Fibroblast of the conjunctiva (primary cell): Measurements from ENCODE around the gene TLR9.
"Not testable (repeated sequence)": the region's sequence is repeated elsewhere in the genome, so short reads cannot be mapped to it uniquely, and the experiment has no call there.

Source experiments
- DNase-seq: peaks from one replicate; pipeline ENCODE4 v3.0.0-alpha.2; 2010; ENCODE audit warnings: low read depth

TLR9 gene, protein sequence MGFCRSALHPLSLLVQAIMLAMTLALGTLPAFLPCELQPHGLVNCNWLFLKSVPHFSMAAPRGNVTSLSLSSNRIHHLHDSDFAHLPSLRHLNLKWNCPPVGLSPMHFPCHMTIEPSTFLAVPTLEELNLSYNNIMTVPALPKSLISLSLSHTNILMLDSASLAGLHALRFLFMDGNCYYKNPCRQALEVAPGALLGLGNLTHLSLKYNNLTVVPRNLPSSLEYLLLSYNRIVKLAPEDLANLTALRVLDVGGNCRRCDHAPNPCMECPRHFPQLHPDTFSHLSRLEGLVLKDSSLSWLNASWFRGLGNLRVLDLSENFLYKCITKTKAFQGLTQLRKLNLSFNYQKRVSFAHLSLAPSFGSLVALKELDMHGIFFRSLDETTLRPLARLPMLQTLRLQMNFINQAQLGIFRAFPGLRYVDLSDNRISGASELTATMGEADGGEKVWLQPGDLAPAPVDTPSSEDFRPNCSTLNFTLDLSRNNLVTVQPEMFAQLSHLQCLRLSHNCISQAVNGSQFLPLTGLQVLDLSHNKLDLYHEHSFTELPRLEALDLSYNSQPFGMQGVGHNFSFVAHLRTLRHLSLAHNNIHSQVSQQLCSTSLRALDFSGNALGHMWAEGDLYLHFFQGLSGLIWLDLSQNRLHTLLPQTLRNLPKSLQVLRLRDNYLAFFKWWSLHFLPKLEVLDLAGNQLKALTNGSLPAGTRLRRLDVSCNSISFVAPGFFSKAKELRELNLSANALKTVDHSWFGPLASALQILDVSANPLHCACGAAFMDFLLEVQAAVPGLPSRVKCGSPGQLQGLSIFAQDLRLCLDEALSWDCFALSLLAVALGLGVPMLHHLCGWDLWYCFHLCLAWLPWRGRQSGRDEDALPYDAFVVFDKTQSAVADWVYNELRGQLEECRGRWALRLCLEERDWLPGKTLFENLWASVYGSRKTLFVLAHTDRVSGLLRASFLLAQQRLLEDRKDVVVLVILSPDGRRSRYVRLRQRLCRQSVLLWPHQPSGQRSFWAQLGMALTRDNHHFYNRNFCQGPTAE

DNA sequence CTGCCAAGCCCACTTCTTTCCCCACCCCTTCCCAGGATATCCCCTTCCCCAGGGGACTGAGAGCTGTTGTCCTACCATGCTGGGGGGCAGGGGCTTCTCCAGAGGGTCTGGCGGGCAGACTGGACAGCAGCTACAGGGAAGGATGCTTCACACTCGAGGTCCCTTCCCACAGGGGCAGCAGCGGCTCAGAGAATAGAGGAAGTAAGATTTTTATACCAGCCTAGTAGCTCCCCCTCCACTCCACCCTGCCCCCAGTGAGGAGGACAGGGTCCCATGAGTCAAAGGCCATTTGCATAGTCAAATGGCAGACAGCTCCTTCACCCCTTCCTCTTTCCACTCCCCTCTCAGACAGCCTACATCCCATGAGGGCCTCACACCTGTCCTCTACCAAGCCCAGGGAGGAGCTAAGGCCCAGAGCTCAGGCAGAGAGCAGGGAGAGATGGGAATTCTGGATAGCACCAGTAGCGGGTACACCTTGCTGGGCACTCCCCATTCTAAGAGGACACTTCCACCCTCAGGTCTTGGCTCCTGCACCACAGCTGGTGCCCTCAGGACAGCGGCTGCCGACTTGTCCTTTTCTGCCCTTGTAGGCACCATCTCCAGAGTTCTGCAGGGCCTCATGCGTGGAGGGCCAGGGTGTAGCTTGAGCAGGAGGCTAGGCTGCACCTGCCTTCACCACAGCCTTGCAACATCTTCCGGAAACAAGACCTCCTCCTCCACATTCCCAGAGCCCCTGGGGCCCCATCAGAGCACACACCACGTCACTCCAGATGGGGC lies at the start of gene TLR9:
Gene TLR9, minus strand, starts transcription at position 194 of the 777 bp plus-strand sequence. Its CDS starts 116 bp downstream, at position 78.
- no peak for DNase-seq

DNA sequence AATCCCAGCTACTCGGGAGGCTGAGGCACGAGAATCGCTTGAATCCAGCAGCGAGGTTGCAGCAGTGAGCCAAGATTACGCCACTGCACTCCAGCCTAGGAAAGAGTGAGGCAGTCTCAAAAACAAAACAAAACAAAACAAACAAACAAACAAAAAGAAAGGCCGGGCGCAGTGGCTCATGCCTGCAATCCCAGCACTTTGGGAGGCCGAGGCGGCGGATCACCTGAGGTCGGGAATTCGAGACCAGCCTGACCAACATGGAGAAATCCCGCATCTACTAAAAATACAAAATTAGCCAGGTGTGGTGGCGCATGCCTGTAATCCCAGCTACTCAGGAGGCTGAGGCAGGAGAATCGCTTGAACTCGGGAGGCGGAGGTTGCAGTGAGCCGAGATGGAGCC lies 49.3 kb upstream of the TLR9 start:
- not testable (repeated sequence) for DNase-seq

DNA sequence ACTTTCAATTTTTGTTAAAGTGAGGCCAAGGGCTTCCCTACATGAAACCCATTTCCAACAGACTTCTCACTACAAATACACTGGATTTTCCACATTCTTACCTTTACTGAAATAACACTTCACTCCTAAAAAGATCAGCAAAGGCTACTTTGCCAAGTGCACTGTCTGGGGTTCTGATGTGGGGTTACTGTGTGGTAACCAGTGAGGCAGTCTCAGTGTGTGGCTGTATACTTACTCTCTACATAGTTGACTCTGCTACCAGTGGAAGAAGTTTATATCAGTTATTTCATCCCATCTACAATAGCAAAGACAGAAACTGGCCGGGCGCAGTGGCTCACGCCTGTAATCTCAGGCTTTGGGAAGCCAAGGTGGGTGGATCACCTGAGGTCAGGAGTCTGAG lies 47.4 kb upstream of the TLR9 start:
- DNase-seq: no peak

DNA sequence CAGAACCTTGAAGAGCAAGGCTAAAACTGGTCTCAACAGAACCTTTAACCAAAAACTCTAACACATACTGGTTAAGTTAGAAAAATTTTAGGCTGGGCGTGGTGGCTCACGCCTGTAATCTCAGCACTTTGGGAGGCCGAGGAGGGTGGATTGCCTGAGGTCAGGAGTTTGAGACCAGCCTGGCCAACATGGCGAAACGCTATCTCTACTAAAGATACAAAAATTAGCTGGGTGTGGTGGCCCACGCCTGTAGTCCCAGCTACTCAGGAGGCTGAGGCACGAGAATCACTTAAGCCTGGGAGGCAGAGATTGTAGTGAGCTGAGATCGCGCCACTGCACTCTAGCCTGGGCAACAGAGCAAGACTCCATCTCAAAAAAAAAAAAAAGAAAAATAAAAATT lies 46.7 kb upstream of the TLR9 start:
- not testable (repeated sequence) for DNase-seq

DNA sequence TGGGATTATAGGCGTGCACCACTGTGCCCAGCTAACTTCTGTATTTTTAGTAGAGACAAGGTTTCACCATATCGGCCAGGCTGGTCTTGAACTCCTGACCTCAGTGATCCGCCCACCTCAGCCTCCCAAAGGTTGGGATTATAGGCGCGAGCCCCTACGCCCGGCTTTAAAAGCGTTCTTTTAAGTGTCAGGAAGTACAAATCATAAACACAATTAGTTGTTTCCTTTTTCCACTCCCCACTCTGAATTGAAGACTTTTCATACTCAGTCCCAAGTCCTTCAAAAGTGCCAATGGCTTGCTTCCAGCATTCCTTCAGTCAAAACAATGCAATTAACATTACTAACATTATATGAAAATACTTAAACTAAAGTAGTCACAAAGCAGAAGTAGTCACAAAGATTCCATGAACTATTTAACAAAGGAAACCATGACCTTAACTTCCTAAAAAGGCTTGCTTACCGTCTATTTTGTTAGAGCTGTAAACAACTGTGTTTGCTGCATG lies 44.9 kb upstream of the TLR9 start:
- DNase-seq: no peak

DNA sequence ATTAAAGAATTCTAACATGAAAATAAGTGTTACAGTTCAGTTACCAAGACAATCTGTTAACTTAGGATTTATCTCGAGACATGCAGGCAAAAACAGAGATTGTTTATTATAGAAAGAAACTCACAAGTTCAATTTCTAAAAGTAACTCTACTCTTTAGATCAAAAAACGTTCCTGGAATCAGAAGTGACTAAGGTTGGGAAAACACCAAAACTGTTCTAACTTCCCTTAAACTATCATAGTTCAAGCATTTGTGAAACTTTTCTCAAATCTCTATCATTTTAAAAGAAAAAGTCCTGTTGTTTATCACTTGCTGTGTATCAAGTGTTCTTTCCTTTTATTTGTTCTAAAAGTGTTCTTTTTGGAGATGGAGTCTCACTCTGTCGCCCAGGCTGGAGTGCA lies 44.3 kb upstream of the TLR9 start:
- no peak for DNase-seq

DNA sequence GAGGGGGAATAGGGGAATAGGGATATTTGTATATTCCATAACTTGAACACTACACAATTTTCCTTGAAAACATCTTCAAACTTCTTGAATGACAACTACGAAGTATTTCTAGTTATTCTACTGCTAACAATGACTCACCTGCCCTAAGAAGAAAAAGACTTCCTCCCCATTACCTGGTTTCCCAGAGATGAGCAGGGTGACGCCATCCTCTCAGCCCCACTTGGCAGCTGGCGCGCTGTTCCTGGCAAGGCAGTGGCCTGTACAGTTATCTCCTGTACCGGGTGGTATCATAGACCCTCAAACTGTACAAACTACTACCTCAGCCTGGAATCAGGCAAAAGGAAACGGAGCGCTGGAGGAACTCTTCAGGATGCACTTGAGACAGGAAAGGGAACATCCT lies 42.6 kb upstream of the TLR9 start:
- no peak for DNase-seq

DNA sequence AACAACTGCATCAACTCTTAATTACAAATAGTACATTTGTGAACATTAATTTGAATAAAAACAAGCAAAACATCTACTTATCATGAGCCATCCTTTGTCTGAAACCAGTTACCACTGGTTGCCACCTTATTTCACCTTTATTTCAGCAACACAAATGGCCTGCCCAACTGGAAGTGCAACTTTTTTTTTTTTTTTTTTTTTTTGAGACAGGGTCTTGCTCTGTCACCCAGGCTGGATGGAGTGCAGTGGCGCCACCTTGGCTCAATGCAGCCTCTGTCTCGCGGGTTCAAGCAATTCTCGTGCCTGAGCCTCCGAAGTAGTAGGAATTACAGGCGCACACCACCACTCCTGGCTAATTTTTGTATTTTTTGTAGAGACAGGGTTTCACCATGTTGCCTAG lies 39.9 kb upstream of the TLR9 start:
- DNase-seq: no peak

DNA sequence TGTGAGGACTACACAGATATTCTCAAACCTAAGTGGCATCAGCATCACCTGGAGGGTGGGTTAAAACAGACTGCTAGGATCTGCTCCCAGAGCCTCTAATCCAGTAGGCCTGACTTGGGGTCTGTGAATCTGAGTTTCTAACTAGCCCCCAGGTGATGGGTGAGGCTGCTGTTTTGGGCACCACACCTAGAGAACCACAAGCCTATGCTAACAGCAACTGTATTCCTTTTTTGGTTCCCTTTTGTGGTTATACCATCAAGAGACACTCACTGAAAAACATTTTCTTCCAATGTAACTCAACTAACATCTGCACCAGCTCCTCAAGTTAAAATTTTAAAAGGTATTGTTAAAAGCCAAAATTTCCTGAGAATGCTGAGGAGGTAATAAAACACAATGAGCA lies 37.0 kb upstream of the TLR9 start:
- no peak for DNase-seq

DNA sequence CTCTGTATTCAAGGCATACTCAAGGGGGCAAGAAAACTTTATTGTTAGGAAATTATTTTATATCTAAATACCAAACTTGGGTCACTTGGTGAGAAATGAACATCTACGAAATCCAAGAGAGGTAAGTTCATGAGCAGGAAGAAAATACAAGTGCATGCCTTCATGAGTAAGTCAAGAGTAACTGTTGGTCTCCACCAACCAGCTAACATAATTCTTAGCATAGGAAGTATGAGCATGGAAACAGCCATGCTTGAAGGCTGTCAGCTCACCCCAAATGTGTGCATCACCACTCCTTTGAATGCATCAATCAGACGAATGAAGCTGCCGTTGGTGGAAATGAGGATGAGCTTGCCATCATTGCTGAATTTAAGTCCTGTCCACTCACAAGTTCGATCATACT lies 34.0 kb upstream of the TLR9 start:
- DNase-seq: no peak

DNA sequence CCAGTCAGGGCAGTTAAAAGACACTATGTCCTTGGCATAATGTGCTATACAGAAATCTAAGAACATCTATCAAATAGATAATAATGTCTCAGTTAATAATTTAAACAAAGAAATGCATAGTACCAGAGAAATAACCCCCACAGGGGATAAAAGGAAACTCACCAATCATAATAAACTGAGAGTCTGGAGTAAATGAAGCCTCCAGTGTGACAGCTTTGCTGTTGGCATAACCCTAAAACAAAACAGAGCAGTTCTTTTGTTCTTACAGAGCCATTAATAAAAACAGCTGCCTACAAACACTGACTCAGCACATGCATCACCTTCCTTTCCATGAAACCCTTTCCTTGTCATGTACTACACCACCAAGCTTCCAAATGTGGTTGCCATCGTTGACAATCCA lies 33.6 kb upstream of the TLR9 start:
- no peak for DNase-seq

DNA sequence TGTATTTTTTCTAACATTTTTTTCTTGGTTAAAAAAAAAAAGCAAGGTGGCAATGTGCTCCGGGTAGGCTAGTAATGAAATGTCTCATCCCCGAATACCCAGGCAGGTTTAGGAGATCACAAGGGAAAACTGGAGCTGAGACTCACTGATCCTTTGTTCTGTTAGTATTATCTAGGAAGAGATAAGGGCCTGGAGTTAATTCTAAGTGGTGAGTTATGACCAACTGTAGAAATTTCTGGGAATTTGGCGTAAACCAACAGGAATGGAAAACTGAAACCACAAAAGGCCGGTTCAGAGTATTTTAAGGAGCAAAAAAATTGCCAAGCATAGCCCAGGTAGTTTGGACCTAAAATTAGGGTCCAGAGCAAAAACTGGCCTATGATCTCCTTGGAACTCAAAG lies 32.5 kb upstream of the TLR9 start:
- DNase-seq: no peak

DNA sequence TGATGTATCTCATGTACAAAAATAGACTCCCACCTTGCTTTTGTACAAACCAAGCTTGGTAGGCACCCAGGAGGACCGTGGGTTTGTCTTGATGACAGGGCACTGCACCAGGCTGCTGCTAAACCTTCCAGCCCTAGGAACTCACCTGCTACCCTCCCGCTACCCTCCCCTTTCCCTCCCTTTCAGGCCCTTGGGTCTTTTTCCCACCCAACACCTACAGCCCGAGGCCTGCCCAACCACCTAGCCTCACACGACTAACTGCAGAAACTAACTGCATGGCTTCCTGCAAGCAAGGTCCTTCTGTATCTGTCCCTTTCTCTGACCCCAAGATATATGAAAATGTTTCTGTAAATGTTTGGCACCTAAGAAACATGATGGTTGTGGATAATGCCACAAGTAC lies 31.2 kb upstream of the TLR9 start:
- no peak for DNase-seq

DNA sequence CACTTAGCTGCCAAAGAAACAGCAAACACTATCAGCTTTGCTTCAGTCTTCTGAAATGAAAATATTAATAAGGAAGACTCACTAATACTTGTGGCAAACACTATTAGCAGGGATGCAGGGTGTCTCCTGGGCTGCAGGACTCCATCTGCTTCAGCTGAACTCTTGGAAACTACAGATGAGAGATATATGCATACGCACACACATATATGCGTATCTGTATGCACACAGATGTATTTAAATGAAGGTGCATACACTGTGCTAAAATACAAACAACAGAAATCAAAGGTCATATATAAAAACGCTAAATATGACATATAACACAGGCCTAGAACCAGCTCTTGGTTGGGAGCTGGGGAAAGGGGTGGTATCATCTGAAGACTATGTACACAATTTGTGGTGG lies 30.7 kb upstream of the TLR9 start:
- DNase-seq: no peak

DNA sequence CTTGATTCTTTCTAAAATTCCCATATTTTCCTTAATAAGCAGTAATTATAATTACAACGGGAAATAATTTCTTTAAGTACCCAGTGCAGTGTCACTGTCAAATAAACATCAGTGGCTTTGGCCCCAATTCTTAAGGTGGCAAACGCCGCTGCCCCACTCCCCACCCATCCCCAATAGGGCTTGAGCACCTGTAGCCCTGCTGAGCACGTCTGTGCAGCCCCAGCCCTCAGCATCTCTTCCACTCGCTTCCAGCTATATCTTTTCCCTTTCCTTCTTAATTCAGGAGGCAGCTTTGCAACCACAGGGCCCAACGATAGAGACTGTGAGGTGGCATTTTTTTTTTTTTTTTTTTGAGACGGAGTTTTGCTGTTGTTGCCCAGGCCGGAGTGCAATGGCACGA lies 29.2 kb upstream of the TLR9 start:
- no peak for DNase-seq

DNA sequence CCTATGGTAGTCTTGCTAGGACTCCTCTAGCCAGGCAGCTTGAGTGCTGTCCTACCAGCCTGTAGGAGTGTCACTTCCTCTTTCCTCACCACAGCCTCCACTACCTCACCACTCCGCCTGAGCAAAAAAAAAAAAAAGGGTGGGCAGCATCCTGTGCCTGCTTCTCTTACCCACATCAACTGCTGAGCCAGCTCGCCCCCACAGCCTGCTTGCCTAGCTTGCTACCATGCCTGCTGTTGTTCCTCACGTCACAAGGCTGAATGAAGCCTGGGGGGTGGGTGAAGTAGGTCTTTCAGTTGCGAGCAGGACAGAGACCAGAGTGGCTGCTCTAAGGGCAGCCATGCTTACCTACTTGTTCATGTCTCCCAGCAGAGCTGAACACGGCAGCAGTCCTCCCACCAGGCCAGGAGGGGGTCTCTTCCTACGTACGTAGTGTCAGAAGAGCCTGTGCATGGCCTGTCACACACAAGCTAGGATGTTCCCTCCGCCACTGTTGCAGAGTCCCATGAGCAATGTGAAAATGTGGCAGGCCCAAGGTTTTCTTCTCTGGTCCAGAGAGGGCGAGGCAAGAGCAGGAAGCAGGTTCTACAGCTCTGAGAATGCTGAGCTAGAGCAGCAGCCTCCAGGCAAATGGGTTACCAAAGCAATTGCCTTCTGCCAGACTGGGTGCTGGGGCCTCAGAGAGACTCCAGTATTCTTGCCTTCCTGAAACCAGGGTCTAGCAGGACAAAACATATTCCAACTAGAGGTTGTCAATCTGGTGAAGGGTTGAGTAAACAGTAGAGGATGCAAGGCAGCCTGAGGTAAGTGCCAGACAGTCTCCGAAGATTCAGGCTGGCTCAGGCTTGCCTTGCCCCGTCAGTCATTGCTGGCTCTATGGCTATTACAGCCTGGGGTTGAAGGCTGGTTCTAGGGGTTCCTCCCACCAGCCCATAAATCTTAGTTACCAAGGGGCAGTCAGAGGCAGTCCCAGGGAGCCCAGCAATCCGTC lies 28.2 kb upstream of the TLR9 start:
- DNase-seq: no peak

DNA sequence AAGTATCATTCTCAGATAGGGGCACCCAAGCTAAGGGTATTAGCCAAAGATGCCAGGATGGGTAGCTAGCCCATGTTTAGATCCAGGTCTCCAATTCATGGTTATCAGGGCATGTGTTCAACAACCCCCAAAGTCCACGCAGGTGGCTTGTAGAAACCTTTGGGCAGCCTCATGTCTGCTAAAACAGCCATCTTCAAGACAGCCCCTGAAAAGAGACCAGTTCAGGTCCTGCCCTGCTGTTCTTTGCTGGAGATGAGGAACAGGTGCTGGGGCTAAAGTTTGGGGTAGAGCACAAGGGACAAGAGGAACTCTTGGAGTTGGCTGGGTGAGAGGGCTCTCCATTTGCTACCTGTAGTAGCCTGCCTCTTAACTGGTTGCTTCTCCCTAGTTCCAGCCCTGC lies 24.7 kb upstream of the TLR9 start:
- no peak for DNase-seq

DNA sequence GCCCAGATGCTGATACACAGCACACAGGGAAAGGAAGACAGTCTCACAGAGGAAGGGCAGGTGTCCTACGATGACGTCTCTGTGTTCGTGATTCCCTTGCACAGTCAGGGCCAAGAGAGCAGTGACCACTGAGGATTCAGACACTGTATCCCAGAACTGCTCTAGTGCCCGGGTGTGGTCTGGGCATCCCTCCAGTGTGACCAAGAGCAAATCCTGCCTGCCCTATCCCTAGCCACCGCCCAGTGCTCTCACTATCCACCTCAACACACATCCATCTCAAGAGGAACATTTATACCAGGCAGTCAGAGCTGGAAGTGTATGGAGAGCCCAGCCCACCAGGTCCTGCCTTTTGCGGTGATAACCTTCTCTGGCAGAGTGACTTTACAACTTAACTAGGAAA lies 24.2 kb upstream of the TLR9 start:
- DNase-seq: no peak

DNA sequence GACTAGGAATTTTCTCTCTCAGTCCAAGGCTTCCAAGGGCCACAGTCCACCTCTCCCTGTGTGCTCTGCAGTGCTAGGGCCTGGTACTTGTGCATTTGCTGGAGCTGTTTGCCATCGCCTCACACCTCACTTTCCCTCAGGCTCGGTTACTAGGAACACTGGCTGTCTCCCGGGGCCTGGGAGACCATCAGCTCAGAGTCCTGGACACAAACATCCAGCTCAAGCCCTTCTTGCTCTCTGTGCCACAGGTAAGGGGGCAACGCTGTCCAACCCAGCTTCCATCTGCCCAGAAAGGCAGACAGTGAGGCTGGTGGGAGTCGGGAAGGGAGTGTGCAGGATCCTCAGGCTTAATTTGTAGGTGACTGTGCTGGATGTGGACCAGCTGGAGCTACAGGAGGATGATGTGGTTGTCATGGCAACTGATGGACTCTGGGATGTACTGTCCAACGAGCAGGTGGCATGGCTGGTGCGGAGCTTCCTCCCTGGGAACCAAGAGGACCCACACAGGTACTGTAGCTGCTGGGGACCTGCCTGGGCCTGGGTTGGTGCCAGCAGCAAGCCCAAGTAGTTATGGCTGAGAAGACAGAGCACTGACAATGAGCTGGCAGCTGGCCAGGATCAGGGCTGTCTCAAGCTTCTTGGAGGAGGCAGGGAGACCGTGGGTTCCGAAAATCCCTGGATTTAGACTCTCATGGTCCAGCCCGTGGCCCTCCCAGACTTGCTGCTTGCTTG lies 23.5 kb upstream of the TLR9 start:
- no peak for DNase-seq

DNA sequence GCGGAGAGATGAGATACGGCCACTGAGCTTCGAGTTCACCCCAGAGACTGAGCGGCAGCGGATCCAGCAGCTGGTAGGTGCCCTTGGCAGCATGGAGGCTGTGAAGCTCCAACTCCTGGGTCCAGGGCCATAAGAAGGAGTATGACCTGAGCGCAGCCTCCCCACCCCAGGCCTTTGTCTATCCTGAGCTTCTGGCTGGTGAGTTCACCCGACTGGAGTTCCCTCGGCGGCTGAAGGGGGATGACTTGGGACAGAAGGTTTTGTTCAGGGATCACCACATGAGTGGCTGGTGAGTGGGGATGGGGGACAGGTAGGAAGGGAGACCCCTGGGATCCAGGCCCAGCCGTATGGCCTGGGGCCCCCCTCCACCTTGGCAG lies 22.7 kb upstream of the TLR9 start:
- no peak for DNase-seq
